SKM-1 treated with dmso at 0.1 percent for 144 hours (cell line): ENCODE results near the gene RAC2.

ENCODE experiments used
- DNase-seq: peaks from one replicate; lab custom pipeline; 2025; ENCODE audit not compliant: unreplicated experiment; lab: John Stamatoyannopoulos, UW

Gene RAC2

DNA sequence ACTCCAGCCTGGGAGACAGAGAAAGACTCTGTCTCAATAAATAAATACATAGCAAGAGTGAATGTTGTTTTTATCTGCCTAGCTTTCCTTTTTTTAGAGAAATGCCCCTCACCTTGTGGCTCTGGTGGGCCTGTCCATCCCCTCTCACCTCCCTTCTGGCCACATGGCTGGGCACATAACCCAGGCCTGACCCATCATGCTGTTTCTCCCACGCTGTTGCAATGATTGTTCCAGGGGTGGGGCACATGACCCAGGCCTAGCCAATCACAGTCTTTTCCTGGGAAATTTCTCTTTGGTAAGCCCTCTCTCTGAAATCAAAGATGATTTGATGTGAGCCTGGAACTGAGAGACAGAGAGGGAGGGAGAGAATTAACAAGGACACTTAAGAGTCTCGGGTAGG lies 32.7 kb upstream of the RAC2 start:
- DNase-seq, result no peak

DNA sequence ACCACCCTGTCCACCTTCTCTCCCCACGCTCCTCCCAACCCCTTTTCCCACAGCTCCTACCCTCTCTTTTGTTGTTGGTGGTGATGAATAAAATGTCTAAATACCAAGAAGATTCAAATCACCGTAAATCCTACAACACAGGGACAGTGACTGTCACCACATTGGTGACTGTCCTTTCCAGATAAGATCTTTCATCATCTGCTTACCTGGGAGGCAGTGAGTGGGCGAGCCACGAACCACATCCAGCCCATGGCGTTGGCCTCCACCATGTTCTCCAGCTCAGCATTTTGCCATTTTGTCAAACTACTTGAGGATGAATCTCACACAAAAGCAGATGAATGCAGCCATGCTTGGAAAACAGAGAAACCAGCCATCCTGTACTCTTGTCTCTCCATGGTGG lies 31.6 kb upstream of the RAC2 start:
- DNase-seq, result no peak

DNA sequence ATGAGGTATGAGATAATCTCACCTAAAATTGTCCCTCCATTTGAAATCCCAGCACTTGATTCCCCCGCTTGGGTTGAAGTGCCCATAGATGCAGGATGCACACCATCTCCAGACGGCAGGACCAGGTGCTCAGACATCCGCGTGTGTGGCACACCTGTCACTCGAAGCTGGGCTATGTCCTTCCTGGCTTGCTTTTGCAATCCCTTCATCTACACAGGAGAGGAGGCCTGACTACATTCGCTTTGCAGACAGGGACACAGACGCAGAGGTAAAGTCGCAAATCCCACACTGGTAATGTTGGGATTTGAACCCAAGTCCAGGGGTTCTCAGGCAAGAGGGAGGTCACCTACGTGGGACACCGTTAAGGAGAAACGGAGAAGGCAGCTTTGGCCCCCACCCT lies 31.1 kb upstream of the RAC2 start:
- no peak for DNase-seq

DNA sequence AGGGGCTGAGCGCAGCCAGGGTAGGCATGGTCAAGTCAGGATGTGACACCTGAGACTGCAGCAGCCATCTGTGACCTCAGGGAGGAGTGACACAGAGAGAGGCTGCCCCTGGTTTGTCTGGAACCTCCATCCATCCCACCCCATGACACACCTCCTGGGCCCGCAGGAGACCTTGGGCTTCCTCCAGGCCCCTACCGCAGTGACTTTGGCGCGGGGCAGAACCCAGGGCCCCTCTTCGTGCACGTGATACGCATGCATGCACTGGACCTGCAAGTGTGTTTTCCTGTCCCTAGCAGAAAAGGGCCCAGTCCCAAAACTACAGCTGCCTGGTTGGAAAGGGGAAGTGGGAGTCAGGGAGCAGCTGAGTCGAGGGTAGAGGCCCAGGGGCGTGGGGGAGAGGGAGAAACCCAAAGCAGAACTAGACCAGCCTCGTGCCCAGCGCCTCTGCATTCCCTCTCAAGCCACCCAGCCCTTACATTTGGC lies 30.4 kb upstream of the RAC2 start:
- peak; percentile 82 for DNase-seq

DNA sequence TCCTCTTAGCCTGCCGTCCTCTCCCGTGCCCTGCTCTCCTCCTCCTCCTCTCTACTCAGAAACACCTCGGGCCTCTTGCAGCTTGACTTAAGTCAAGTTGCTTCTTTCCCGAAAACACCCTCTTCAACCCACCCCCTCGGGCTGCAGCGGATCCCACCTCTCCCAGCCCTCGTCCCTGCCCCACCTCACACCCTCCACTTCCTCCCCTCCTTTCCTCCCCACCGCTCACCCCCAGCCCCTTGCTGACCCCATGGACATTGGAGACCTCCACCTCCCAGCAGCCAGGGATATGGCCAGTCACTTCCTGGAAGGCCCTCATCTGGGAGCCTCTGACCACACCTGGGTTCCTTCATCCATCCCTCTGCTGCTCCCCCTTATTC lies 29.8 kb upstream of the RAC2 start:
- no peak for DNase-seq

DNA sequence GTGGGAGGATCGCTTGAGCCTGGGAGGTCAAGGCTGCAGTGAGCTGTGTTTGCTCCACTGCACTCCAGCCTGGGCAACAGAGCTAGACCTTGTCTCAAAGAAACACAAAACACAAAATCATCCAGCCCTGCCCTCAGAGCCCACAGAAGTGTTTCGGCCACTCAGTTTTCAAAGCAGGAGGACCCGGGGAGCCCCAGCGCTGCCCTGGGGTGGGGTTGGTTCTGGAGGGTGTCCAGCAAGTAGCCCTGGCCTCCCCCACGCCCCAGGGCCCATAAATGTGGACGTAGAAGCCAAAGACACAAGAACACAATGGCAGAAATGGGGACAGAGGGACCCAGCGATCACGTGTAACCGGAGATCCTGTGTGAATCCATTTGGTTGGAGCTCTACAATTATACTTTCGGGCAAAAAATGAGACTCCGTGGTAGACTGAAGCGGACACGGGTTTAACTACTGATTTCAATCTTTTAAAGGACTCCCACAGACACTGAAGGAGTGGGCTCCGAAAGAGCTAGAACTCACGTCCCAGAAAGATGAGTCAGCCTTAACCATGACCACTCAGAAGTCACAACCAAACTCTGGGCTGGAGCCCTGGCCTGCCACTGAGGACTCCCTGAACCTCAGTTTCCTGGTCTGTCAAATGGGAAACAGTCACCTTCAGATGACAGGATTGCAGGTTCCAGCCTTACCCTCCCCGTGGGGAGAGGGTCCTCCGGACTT lies 29.2 kb upstream of the RAC2 start:
- DNase-seq, result no peak

DNA sequence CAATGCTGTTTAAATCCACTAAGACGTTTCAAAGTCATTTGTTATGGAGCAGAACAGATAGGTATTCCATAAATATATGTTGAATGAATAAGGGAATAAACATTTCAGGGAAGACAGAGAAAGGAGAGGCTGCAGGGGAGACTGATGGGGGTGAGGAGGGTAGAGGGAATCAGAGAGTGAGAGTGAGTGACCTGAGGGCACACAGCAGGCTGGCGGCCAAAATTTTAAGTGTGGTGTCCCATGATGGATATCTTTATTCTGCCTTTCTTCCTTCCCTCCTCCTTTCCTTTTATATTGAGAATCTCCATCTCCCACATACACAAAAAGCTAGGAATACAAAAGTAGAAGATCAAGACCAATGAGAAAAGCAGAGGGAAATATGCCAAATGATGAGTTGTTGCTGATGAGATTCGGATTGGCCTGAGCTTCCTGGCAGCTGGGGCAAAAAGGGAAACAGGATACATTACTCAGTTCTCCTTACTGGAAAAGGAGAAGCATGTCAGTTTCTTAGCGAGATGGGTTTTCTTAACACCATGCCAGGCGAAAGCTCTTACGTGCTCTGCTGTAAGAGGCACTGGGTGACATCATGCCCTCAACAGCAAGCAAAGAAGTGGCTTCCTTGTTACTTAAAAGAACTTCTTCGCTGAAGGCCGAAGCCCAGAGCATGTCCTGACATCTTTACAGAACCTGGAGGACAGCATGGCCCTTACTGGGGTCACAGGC lies 27.0 kb upstream of the RAC2 start:
- DNase-seq, result peak; percentile 73

DNA sequence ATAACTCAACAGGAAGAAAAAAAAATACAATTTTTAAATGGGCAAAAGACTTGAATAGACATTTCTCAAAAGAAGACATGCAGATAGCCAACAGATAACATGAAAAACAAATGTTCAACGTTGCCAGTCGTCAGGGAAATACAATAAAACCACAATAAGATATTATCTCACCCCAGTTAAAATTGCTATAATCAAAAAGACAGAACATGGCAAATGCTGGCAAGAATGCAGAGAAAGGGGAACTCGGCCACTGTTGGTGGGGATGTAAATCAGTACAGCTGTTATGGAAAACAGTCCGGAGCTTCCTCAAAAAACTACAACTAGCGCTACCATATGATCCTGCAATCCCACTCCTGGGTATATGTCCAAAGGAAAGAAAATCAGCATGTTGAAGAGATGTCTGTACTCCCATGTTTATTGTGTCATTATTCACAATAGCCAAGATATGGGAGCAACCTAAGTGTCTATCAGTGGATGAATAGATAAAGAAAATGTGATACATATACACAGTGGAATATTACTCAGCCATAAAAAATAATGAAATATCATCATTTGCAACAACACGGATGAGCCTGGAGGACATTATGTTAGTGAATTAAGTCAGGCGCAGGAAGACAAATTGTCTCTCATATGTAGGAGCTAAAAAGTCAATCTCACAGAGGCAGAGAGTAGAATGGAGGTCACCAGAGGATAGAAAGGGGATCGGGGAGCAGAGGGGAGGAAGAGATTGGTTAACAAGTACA lies 26.0 kb upstream of the RAC2 start:
- DNase-seq, result peak; percentile 37

DNA sequence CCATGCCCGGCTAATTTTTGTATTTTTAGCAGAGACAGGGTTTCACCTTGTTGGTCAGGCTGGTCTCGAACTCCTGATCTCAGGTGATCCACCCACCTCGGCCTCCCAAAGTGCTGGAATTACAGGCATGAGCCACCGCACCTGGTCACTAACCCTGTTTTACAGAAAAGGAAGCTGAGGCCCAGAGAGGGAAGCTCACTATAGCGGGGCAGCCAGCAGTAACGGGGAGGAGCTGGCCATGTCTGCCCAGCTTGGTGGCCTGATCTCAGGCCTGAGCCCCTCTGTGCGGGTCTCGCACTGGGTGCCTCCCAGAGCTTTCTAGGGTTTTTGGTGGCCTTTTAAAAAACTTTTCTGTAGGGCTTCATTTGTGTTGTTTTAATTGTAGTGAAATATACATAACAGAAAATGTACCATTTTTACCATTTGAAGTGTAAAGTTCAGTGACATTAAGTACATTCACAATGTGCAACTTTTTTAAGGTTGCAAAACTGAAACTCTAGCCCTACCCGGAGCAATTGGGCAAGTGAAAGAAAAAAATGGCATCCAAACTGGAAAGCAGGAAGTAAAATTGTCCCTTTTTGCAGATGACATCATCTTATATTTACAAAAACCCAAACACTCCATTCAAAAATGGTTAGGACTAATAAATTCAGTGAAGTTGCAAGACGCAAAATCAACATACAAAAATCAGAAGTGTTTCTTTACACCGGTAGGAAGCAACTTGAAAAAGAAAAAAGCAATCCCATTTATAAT lies 23.8 kb upstream of the RAC2 start:
- DNase-seq, result peak; percentile 89

DNA sequence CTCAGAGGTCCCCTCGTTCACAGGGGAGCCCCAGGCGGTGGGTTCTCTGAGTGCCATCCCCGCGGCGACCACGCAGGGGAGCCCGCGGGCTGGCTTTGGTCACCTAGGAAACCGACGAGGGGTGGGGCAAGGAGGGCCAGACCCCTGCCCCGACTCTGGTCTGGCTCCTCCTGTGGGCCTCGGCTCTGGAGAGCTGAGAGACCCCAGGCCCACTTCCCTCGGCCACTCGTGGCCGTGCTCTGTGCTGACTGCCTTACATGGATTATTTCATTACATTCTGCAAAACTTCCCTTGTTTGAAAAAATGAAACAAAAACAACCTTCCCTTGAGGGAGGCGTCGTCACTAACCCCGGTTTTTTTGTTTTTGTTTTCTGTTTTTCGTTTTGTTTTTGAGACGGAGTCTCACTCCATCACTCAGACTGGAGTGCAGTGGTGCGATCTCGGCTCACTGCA lies 23.1 kb upstream of the RAC2 start:
- DNase-seq, result peak; percentile 13

DNA sequence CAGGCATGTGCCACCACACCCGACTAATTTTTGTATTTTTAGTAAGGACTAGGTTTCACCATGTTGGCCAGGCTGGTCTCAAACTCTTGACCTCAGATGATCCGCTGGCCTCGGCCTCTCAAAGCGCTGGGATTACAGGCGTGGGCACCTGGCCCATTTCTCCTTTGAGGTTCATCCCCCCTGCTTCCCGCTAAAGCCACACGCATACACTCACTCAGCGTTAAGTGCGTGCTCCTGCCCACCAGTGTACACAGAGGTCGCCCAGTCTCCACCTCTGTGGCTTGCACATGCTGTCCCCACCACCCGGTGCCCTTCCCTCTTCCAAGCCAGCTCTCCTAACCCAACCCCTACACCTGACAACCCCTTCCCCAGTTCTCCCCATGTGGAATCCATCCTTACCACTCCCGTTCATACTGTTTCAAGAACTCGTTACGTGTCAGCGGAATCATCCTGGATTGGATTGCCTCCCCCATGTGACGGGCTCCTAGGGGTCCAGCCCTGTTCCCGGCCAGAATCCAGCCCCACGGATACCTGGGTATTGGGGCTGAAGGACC lies 22.6 kb upstream of the RAC2 start:
- DNase-seq, result no peak

DNA sequence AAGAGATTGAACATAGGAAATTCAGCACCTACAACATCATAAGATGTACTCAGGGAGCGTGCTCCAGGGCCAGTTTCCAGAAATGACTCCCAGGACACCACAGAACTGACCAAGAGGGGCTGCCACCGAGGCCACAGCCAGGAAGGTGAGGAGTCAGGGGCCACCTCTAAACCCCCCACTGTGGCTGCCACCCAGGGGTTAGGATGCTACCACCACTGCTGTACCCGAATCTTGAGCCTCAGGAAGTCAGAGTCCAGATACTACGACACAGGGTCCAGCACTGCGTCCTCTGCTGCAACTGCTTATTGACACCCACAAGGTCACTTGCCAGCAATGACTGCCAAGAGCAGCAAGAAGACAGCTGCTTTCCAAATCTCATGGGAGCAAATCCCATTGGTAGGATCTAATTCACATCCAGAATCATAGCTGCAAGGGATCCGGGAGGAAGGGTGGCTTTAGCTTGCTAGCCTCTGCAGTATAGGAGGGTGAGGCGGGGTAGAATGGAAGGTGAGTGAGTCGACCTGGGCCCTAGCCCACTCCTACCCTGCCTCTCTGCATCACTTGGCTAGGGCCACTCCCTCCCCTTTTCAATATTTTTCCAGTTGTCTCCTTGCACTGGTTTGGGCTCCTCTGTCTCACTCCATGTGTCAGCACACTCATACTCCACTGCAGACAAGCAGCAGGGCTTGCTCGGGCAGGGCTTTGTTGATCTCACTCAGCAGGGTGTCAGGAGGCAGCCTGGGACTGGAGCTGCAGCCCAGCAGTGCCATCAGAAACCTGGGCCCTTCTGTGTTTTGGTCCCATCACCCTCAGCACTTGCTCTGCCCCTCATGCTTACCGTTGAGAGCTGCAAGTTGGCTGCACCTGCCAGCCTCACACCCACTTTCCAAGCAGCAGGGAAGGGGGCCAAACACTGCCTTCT lies 20.2 kb upstream of the RAC2 start:
- no peak for DNase-seq

DNA sequence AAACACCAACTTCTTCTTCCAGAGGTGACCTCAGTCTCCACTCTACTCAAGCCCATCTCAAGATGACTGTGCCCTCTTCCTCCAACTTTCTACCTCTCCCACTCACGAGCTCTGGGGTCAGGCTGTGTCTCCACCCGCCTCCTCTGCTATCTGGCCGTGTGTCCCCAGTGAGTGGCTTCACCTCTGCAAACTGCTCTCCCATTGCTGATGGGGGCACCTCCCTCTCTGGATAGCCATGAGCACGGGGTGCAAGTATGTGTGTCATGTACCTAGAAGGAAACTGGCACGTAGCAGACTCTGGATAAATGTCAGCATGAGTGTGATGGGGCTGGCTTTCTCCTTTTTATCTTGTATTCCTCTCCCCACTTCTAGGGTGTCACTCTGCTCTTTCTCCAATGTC lies 18.3 kb upstream of the RAC2 start:
- no peak for DNase-seq

DNA sequence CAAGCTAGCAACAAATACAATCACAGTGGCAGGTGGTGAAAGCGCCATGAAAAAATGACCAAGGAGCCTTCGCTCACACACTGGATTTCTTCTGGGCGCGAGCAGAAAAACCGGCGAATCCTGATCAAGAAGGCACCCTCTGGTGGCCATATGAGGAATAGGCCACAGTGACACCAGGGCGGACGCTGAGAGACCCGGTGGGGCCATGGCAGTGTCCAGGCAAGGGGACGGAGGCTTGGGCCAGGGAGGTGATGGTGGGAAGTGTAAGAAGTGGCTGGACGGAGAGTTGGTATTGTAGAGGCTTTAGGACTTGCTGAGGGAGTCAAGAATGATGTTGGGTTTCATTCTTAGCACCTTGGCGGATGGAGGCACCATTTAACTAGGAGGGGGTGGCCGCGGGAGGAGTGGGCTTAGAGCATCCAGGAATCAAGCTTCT lies 16.9 kb upstream of the RAC2 start:
- peak; percentile 65 for DNase-seq

DNA sequence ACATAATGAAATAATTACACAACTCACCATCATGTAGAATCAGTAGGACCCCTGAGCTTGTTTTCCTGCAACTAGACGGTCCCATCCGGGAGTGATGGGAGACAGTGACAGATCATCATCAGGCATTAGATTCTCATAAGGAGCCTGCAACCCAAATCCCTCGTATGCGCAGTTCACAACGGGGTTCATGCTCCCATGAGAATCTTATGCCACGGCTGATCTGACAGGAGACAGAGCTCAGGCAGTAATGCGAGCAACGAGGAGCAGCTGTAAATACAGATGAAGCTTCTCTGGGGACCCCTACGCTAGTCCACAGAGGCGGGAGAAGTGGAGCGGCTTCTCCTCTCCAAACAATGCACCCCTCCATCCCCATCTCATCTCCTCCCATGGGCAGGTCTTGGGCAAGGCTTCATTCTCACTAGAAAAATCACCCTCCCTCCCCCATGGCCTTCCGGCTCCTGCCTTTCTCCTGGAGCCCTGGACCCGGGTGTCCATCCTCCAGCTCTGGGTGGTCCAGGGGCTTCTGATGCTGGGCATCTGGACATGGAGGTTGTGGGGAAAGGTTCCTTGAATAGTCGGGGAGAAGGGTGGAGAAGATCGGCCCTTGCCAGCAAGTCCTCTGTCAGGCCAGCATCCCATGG lies 16.2 kb upstream of the RAC2 start:
- no peak for DNase-seq

DNA sequence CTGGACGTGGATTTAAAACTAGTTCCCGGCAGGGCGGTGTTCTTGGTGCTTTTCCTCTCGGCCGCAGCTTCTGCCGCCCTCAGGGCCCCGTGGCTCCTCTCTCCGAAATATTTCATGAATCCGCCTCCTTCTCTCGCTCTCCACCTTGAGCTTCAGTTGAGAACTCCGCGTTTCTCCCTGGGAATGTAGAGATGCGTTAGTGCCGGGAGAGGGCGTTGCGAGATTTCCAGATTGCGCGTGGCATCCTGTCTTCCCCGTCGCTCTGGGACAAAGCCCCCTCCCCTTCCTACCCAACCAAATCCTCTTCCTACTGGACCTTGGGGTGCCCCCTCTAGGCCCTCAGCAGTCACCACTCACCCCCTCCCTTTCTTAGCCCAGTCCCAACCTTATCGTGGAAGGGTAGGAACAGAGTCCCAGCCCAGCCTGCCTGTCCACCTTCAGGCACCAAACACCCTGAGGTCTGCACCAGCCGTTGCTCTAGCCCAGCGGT lies 15.5 kb upstream of the RAC2 start:
- DNase-seq, result no peak

DNA sequence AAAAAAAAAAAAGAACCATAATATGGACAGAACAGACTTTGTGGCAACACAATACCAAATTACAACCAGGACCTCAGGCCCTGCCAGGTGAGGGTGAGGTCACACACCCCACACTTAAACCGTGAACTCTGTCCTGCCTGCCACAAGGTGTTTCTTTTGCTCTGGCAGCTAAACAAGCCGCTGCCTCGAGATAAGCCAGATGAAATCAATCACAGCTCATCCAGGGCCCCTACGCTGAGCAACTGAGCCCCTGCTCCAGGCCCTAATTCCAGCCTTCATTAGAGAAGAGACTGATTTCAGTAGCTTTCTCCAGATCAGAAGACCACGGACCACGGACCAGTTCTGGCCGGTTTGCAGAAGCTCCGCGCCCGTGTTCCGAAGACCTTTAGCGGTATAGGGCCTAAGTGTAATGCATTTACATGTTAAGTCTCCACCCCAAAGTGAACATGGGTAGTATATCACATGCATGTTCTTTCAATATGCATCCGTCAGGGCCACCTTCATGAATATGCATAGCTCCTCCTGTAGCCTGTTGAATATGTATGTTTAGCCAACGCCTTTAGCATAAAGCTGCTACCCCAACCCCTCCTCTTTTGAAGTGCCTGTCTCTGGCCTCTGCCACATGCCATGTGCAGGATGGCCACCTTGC lies 14.8 kb upstream of the RAC2 start:
- DNase-seq, result no peak

DNA sequence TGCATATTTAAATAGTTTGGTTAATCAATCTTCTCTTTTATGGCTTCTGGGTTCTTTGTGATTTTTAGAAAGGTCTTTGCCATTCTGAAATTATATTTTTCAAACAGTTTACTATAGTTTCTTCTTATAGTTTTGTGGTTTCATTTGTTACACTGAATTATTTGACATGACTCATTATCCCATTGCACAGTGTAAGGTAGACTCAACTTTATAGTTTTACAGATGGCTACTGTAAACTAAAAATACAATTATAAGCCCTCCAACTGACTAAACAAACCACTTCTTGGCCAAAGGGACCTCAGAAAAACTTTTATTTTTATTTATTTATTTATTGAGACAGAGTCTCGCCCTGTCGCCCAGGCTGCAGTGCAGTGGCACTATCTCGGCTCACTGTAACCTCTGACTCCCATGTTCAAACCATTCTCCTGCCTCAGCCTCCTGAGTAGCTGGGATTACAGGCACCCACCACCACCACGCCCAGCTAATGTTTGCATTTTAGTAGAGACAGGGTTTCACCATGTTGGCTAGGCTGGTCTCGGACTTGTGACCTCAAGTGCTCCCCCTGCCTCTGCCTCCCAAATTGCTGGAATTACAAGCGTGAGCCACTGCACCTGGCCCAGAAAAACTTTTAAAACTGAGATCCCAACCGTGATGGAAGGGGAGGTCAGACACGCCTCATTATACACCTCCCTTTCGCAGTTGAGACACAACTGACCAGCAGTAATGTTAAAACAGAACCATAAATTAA lies 14.1 kb upstream of the RAC2 start:
- no peak for DNase-seq
